ENCODE results near the gene ZRANB3. TPM values are rescaled to one million over a fixed set of nuclear protein-coding genes. Genes with fewer than 3 reads are reported as not detected.
A peak's percentile ranks its signal among the peaks of the same experiment; 100 is the strongest.

The ZRANB3 gene
- total and polyA plus RNA-seq, 2 of the 13 experiments (the other 11 are each of a cell fraction or from before 2014, with no cell fraction given), result 5.8 to 25.2 TPM

DNA sequence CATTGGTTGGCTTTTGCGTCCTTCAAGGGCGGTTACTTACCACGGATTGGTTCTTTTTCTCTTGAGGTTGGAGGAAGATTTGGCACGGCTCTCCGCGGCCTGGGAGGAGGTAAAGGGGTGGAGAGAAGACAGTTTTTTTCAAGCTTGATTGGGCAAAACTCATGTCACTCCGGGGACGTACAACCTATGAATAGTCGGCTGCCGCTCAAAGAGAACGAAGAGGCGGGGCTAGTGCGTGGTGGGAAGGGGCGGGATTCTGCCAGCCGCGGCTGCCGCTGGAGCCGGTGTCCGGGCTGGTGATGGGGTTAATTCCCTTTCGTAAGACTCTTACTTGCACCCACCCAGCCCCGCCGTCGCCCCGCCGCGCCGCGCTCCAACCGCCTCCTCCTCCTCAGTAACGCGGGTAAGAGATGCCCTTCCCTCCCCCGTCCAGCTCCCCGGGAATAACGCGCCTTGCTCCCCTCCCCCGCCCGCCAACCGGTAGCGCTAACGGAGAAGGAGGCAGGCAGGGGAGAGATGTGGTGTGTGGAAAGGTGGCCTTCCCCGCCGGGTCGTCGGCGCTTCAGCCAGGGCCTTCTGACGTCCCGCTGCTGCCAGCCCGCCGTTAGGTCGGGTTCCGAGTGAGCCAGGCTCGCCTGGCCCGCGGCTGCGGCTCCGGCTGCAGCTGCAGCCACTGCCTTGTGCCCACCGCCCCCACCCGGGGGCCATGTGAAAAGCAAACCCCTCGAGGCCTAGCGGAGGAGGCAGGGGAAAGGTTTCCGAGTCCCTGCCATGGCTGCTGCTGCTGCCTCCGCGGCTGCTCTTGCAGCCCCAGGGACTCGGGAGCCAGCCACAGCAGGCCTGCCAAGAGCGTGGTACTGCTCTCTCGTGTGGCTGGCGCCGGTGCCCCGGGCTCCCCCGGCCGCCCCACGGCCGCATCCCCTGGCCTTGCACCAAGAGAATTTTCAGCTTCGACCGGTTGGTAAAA is 496 bp upstream of the ZRANB3 start, which contains the start of gene R3HDM1 (continued):
- TF ChIP-seq MNT (IDR thresholded peaks at IDR 0.05) (no peak), ZNF768 (CRISPR knock-in tag; IDR thresholded peaks at IDR 0.05) (peak; percentile 83), MYPOP (CRISPR knock-in tag; IDR thresholded peaks at IDR 0.05) (peak; percentile 69), GZF1 (CRISPR knock-in tag; IDR thresholded peaks at IDR 0.05) (peak; percentile 77; the same call in 1 of the 2 replicates), PITX1 (CRISPR knock-in tag; IDR thresholded peaks at IDR 0.05) (peak; percentile 80), JUN (CRISPR knock-in tag; IDR thresholded peaks at IDR 0.05) (no peak)
- TF ChIP-seq, protein P1, sequence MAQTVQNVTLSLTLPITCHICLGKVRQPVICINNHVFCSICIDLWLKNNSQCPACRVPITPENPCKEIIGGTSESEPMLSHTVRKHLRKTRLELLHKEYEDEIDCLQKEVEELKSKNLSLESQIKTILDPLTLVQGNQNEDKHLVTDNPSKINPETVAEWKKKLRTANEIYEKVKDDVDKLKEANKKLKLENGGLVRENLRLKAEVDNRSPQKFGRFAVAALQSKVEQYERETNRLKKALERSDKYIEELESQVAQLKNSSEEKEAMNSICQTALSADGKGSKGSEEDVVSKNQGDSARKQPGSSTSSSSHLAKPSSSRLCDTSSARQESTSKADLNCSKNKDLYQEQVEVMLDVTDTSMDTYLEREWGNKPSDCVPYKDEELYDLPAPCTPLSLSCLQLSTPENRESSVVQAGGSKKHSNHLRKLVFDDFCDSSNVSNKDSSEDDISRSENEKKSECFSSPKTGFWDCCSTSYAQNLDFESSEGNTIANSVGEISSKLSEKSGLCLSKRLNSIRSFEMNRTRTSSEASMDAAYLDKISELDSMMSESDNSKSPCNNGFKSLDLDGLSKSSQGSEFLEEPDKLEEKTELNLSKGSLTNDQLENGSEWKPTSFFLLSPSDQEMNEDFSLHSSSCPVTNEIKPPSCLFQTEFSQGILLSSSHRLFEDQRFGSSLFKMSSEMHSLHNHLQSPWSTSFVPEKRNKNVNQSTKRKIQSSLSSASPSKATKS (CRISPR knock-in tag; IDR thresholded peaks at IDR 0.05), result no peak; the same call in 1 of the 2 replicates
- TF ChIP-seq, protein P2, sequence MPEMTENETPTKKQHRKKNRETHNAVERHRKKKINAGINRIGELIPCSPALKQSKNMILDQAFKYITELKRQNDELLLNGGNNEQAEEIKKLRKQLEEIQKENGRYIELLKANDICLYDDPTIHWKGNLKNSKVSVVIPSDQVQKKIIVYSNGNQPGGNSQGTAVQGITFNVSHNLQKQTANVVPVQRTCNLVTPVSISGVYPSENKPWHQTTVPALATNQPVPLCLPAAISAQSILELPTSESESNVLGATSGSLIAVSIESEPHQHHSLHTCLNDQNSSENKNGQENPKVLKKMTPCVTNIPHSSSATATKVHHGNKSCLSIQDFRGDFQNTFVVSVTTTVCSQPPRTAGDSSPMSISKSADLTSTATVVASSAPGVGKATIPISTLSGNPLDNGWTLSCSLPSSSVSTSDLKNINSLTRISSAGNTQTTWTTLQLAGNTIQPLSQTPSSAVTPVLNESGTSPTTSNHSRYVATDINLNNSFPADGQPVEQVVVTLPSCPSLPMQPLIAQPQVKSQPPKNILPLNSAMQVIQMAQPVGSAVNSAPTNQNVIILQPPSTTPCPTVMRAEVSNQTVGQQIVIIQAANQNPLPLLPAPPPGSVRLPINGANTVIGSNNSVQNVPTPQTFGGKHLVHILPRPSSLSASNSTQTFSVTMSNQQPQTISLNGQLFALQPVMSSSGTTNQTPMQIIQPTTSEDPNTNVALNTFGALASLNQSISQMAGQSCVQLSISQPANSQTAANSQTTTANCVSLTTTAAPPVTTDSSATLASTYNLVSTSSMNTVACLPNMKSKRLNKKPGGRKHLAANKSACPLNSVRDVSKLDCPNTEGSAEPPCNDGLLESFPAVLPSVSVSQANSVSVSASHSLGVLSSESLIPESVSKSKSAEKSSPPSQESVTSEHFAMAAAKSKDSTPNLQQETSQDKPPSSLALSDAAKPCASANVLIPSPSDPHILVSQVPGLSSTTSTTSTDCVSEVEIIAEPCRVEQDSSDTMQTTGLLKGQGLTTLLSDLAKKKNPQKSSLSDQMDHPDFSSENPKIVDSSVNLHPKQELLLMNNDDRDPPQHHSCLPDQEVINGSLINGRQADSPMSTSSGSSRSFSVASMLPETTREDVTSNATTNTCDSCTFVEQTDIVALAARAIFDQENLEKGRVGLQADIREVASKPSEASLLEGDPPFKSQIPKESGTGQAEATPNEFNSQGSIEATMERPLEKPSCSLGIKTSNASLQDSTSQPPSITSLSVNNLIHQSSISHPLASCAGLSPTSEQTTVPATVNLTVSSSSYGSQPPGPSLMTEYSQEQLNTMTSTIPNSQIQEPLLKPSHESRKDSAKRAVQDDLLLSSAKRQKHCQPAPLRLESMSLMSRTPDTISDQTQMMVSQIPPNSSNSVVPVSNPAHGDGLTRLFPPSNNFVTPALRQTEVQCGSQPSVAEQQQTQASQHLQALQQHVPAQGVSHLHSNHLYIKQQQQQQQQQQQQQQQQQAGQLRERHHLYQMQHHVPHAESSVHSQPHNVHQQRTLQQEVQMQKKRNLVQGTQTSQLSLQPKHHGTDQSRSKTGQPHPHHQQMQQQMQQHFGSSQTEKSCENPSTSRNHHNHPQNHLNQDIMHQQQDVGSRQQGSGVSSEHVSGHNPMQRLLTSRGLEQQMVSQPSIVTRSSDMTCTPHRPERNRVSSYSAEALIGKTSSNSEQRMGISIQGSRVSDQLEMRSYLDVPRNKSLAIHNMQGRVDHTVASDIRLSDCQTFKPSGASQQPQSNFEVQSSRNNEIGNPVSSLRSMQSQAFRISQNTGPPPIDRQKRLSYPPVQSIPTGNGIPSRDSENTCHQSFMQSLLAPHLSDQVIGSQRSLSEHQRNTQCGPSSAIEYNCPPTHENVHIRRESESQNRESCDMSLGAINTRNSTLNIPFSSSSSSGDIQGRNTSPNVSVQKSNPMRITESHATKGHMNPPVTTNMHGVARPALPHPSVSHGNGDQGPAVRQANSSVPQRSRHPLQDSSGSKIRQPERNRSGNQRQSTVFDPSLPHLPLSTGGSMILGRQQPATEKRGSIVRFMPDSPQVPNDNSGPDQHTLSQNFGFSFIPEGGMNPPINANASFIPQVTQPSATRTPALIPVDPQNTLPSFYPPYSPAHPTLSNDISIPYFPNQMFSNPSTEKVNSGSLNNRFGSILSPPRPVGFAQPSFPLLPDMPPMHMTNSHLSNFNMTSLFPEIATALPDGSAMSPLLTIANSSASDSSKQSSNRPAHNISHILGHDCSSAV (CRISPR knock-in tag; IDR thresholded peaks at IDR 0.05; ENCODE audit: borderline replicate concordance), result 0 out of 2 replicates have a peak, but pooled peaks have one; percentile 6

Measured in HepG2 (cell line).